ENCODE measurements around the gene STAMBPL1.

The STAMBPL1 gene

DNA sequence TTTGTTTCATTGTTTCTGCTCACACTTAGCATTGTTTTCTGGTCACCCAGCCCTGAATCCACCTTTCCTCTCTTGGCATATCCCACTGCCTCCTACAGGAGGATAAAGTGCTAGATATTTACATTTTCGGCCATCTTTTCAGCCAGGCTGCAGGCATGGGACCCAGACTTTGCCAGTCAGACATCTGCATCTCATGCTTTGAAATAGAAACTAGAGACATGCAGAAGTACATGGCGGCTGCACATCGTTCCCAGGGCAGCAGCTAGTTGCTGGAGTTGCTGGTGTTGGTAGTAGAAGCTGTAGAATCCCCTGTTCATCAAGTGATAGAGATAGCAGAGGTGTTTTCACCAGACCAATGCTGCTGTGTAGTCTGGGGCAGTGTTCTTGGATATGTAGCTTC, 18.7 kb downstream of the STAMBPL1 start:
- WGBS (ENCODE audit: insufficient coverage), result 100% methylated on average over 3 of the region's 3 CpGs
- Histone ChIP-seq H3K9me3 (ENCODE audit: control extremely low read depth in 1 of 5, control insufficient read depth in 4 of 5, insufficient read depth in 2 of 5, low read depth in 1 of 5, low read length in 4 of 5) (no peaks in the 10 kb centered on the region), H3K36me3 (ENCODE audit: control insufficient read depth in 4 of 4, insufficient read depth in 4 of 4, low read length in 3 of 4) (peaks cover 0 to 18% (median 12%) of the 10 kb centered on the region in 4 experiments), H3K4me3 (ENCODE audit: control insufficient read depth in 1 of 7, extremely low read depth in 1 of 7, insufficient read depth in 4 of 7, low read depth in 2 of 7, low read length in 6 of 7) (no peak overlapping the region), H3K27me3 (replicated peaks in 2 of 5; ENCODE audit: control insufficient read depth in 4 of 5, insufficient read depth in 5 of 5, low read length in 4 of 5) (no peaks in the 10 kb centered on the region), H3K27ac (ENCODE audit: insufficient read depth in 1 of 2, low read depth in 1 of 2, low read length in 2 of 2, poor library complexity in 1 of 2, severe bottlenecking in 2 of 2) (no peak overlapping the region), H3K4me1 (ENCODE audit: control extremely low read depth in 1 of 4, control insufficient read depth in 4 of 4, insufficient read depth in 4 of 4, low read length in 3 of 4) (peaks cover 6 to 28% (median 11%) of the 10 kb centered on the region in 4 experiments)
- no peak for DNase-seq
- ChIA-PET CTCF (interaction anchor here (0.7 to 1.4 kb wide), 2 partner anchors 34 to 63 kb away, joined by 3 to 5 read pairs; no protein-coding TSS in a partner anchor), POLR2A (no interaction called here)

GRCh38 chr10:88899886-88900285, 19.8 kb downstream of the STAMBPL1 start:
- ChIA-PET CTCF (interaction anchor here (1.3 to 3.0 kb wide), 4 partner anchors 8 to 35 kb away, joined by 6 to 11 read pairs (median 7); no protein-coding TSS in a partner anchor), POLR2A (no interaction called here)
- Histone ChIP-seq H3K36me3 (ENCODE audit: control insufficient read depth in 4 of 4, insufficient read depth in 4 of 4, low read length in 3 of 4) (peaks cover 2 to 22% (median 14%) of the 10 kb centered on the region in 4 experiments), H3K9me3 (ENCODE audit: control extremely low read depth in 1 of 5, control insufficient read depth in 4 of 5, insufficient read depth in 2 of 5, low read depth in 1 of 5, low read length in 4 of 5) (no peaks in the 10 kb centered on the region), H3K4me3 (ENCODE audit: control insufficient read depth in 1 of 7, extremely low read depth in 1 of 7, insufficient read depth in 4 of 7, low read depth in 2 of 7, low read length in 6 of 7) (no peak overlapping the region), H3K4me1 (ENCODE audit: control extremely low read depth in 1 of 4, control insufficient read depth in 4 of 4, insufficient read depth in 4 of 4, low read length in 3 of 4) (peaks cover 6 to 28% (median 10%) of the 10 kb centered on the region in 4 experiments), H3K27ac (ENCODE audit: insufficient read depth in 1 of 2, low read depth in 1 of 2, low read length in 2 of 2, poor library complexity in 1 of 2, severe bottlenecking in 2 of 2) (no peak overlapping the region), H3K27me3 (replicated peaks in 2 of 5; ENCODE audit: control insufficient read depth in 4 of 5, insufficient read depth in 5 of 5, low read length in 4 of 5) (no peaks in the 10 kb centered on the region)
- WGBS (ENCODE audit: insufficient coverage), result 100% methylated on average over 2 of the region's 2 CpGs
- no peak for DNase-seq

DNA sequence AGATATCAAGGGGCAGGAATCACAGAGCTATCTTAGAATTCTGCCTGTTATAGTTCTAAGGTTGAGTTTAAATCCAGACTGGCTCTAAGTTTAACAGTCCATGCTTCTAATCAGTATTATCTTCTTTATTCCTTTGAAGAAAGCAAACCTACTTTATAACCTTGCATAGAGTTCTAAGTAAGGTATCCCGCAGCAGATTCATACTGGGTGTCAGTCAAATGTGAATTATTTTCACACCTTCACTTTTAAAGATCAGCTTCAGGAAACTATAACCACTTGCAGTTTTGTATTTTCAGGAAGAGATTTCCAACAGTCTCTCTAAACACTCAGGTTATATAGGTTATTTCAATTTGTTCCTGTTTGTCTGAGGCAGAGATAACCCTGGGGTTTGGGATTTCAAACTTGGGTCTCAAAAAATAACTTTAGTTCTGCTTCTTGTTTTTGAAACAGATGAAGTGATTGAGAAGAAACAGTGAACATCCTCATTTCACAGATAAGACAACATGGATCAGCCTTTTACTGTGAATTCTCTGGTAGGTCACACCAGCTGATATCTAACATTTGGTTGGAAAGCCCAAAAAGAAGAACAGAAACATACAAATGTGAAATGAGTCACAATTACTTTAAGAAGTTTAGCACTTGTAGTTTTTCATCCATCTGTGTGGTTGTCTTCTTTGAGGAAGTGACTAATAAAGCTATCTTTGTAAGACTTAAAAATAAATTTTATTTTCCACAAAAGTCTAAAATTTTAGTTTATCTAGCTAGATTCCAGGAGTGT, 21.4 kb downstream of the STAMBPL1 start:
- POLR2A ChIA-PET, result interaction anchor here (1.2 kb wide), 1 partner anchor 21 kb away, joined by 3 read pairs; the partner anchor contains the start of gene STAMBPL1
- Histone ChIP-seq H3K9me3 (ENCODE audit: control extremely low read depth in 1 of 5, control insufficient read depth in 4 of 5, insufficient read depth in 2 of 5, low read depth in 1 of 5, low read length in 4 of 5) (no peaks in the 10 kb centered on the region), H3K4me3 (ENCODE audit: control insufficient read depth in 1 of 7, extremely low read depth in 1 of 7, insufficient read depth in 4 of 7, low read depth in 2 of 7, low read length in 6 of 7) (no peak overlapping the region), H3K4me1 (ENCODE audit: control extremely low read depth in 1 of 4, control insufficient read depth in 4 of 4, insufficient read depth in 4 of 4, low read length in 3 of 4) (peaks cover 4 to 23% (median 9%) of the 10 kb centered on the region in 4 experiments), H3K36me3 (ENCODE audit: control insufficient read depth in 4 of 4, insufficient read depth in 4 of 4, low read length in 3 of 4) (peaks cover 2 to 36% (median 21%) of the 10 kb centered on the region in 4 experiments), H3K27ac (ENCODE audit: insufficient read depth in 1 of 2, low read depth in 1 of 2, low read length in 2 of 2, poor library complexity in 1 of 2, severe bottlenecking in 2 of 2) (no peak overlapping the region), H3K27me3 (replicated peaks in 2 of 5; ENCODE audit: control insufficient read depth in 4 of 5, insufficient read depth in 5 of 5, low read length in 4 of 5) (no peaks in the 10 kb centered on the region)
- no CpG with 5 or more reads among the region's 1 CpG for WGBS (ENCODE audit: insufficient coverage)
- CTCF ChIA-PET, result interaction anchor here (0.7 to 3.0 kb wide), 10 partner anchors 9 to 91 kb away, joined by 3 to 11 read pairs (median 4); no protein-coding TSS in a partner anchor
- peak in 2 of 3 donors; percentile 60 to 76 for DNase-seq

DNA sequence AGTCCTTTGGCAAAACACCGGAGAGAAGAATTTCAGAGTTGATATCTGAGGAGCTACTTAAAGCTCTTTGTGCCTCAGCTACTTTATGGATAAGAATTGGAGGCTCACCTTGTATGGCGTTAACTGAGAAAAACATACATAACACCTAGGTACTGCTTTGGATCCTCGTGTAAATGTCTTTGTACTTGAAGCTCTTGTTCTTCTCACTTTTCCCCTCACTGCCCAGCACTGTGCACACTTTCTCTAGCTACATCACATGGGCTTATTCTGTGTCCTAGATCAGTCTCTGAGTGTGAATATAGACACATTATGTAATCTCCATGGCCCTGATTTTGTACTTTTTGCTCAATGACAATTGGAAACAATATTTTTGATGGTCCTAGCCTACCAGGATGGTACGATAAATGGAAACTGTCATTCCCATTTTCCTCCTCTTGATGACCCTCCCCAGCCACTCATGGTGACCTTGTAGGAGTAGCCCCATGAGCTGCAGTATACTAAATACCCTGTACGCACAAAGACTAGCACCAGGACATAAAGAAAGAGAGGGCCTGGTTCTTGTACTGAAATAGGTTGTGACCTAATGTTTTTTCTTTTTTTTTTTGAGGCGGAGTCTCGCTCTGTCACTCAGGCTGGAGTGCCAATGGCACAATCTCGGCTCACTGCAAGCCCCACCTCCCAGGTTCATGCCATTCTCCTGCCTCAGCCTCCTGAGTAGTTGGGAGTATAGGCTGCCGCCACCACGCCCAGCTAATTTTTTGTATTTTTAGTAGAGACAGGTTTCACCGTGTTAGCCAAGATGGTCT, 22.1 kb downstream of the STAMBPL1 start:
- whole genome bisulfite sequencing (ENCODE audit: insufficient coverage), result 93% methylated on average over 6 of the region's 11 CpGs
- ChIA-PET POLR2A (interaction anchor here (1.2 kb wide), 1 partner anchor 22 kb away, joined by 3 read pairs; the partner anchor contains the start of gene STAMBPL1), CTCF (interaction anchor here (0.6 to 3.0 kb wide), 6 partner anchors 8 to 92 kb away, joined by 3 to 11 read pairs (median 4); no protein-coding TSS in a partner anchor)
- Histone ChIP-seq H3K27me3 (replicated peaks in 2 of 5; ENCODE audit: control insufficient read depth in 4 of 5, insufficient read depth in 5 of 5, low read length in 4 of 5) (no peaks in the 10 kb centered on the region), H3K4me3 (ENCODE audit: control insufficient read depth in 1 of 7, extremely low read depth in 1 of 7, insufficient read depth in 4 of 7, low read depth in 2 of 7, low read length in 6 of 7) (no peak overlapping the region), H3K9me3 (ENCODE audit: control extremely low read depth in 1 of 5, control insufficient read depth in 4 of 5, insufficient read depth in 2 of 5, low read depth in 1 of 5, low read length in 4 of 5) (no peaks in the 10 kb centered on the region), H3K27ac (ENCODE audit: insufficient read depth in 1 of 2, low read depth in 1 of 2, low read length in 2 of 2, poor library complexity in 1 of 2, severe bottlenecking in 2 of 2) (no peak overlapping the region), H3K4me1 (ENCODE audit: control extremely low read depth in 1 of 4, control insufficient read depth in 4 of 4, insufficient read depth in 4 of 4, low read length in 3 of 4) (peaks cover 0 to 16% (median 6%) of the 10 kb centered on the region in 4 experiments), H3K36me3 (ENCODE audit: control insufficient read depth in 4 of 4, insufficient read depth in 4 of 4, low read length in 3 of 4) (peaks cover 2 to 41% (median 25%) of the 10 kb centered on the region in 4 experiments)
- DNase-seq, result no peak

DNA sequence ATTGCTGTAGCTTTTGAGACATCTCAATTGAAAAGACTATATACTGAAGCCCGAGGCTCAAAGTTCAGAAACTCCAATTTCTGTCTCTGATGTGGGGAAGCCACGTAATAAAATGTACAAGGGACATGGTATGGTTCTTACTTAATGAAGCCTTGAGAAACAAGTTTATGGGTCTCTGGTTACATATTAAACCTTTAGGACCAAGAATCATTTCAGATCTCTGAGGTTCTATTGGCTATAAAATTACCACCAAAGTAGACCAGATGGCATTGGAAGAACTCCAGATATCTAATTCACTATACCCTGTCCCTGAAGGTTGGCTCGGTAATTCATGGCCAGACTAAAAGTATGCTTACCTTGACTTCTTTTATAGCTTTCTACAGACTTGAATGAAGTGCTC, 23.7 kb downstream of the STAMBPL1 start:
- 92% methylated on average over 2 of the region's 3 CpGs for WGBS (ENCODE audit: insufficient coverage)
- H3K4me3 ChIP-seq (ENCODE audit: control insufficient read depth in 1 of 7, extremely low read depth in 1 of 7, insufficient read depth in 4 of 7, low read depth in 2 of 7, low read length in 6 of 7), result no peak overlapping the region
- peaks cover 2 to 53% (median 29%) of the 10 kb centered on the region in 4 experiments for H3K36me3 ChIP-seq (ENCODE audit: control insufficient read depth in 4 of 4, insufficient read depth in 4 of 4, low read length in 3 of 4)
- ChIA-PET POLR2A (no interaction called here), CTCF (interaction anchor here (0.9 kb wide), 1 partner anchor 23 kb away, joined by 3 read pairs; the partner anchor contains the start of gene STAMBPL1)
- H3K27me3 ChIP-seq (replicated peaks in 2 of 5; ENCODE audit: control insufficient read depth in 4 of 5, insufficient read depth in 5 of 5, low read length in 4 of 5), result no peaks in the 10 kb centered on the region
- no peak overlapping the region for H3K27ac ChIP-seq (ENCODE audit: insufficient read depth in 1 of 2, low read depth in 1 of 2, low read length in 2 of 2, poor library complexity in 1 of 2, severe bottlenecking in 2 of 2)
- peaks cover 0 to 16% (median 6%) of the 10 kb centered on the region in 4 experiments for H3K4me1 ChIP-seq (ENCODE audit: control extremely low read depth in 1 of 4, control insufficient read depth in 4 of 4, insufficient read depth in 4 of 4, low read length in 3 of 4)
- no peak for DNase-seq
- no peaks in the 10 kb centered on the region for H3K9me3 ChIP-seq (ENCODE audit: control extremely low read depth in 1 of 5, control insufficient read depth in 4 of 5, insufficient read depth in 2 of 5, low read depth in 1 of 5, low read length in 4 of 5)

DNA sequence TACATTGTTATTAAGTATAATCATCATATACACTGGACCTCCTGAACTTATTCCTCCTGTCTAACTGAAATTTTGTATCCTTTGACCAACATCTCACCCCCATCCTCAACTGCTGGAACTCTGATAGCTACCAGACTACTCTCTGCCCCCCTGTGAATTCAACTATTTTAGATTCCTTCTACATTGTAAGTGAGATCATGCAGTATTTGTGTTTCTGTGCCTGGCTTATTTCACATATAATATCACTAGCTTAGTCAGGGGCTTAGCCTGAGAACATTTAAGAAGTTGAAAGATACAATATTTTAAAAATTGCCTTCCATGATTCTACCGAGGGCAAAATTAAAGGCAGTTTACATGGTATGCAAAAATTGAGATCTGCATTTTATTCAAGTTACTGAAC, 26.9 kb downstream of the STAMBPL1 start:
- WGBS (ENCODE audit: insufficient coverage), result no CpG with 5 or more reads among the region's 1 CpG
- CTCF ChIA-PET, result interaction anchor here (1.6 to 4.4 kb wide), 3 partner anchors 9 to 26 kb away, joined by 4 to 26 read pairs (median 5); no protein-coding TSS in a partner anchor
- Histone ChIP-seq H3K4me1 (ENCODE audit: control extremely low read depth in 1 of 4, control insufficient read depth in 4 of 4, insufficient read depth in 4 of 4, low read length in 3 of 4) (peaks cover 0 to 3% (median 0%) of the 10 kb centered on the region in 4 experiments), H3K4me3 (ENCODE audit: control insufficient read depth in 1 of 7, extremely low read depth in 1 of 7, insufficient read depth in 4 of 7, low read depth in 2 of 7, low read length in 6 of 7) (no peak overlapping the region), H3K27me3 (replicated peaks in 2 of 5; ENCODE audit: control insufficient read depth in 4 of 5, insufficient read depth in 5 of 5, low read length in 4 of 5) (no peaks in the 10 kb centered on the region), H3K9me3 (ENCODE audit: control extremely low read depth in 1 of 5, control insufficient read depth in 4 of 5, insufficient read depth in 2 of 5, low read depth in 1 of 5, low read length in 4 of 5) (no peaks in the 10 kb centered on the region), H3K27ac (ENCODE audit: insufficient read depth in 1 of 2, low read depth in 1 of 2, low read length in 2 of 2, poor library complexity in 1 of 2, severe bottlenecking in 2 of 2) (no peak overlapping the region), H3K36me3 (ENCODE audit: control insufficient read depth in 4 of 4, insufficient read depth in 4 of 4, low read length in 3 of 4) (peaks cover 4 to 72% (median 35%) of the 10 kb centered on the region in 4 experiments)
- DNase-seq, result no peak
- POLR2A ChIA-PET, result no interaction called here

All from common myeloid progenitor, CD34-positive (primary cell).